Vagina (tissue), 2 donors: ENCODE data around the gene TOR1AIP2.

ENCODE experiments used
- POLR2A ChIP-seq, 2 donors: fragments of 450-650 bp; IDR thresholded peaks; one replicate each; pipeline ENCODE4 v1.6.1; 2017; ENCODE audit warnings: antibody characterized with exemption in 2 of 2, mild to moderate bottlenecking in 2 of 2, moderate library complexity in 2 of 2
- POLR2AphosphoS5 ChIP-seq, 2 donors: sonication (generic); formaldehyde crosslinking; IDR thresholded peaks; one replicate each; pipeline ENCODE4 v1.9.0; 2017; ENCODE audit warnings: antibody characterized with exemption in 2 of 2, mild to moderate bottlenecking in 2 of 2, low read depth in 1 of 2; ENCODE audit not compliant: insufficient read depth in 1 of 2
- TF ChIP-seq, protein P1 (sequence below), 3 experiments: fragments of 450-650 bp in 2 of 3; fragments of 200-600 bp in 1 of 3; sonication (generic) in 1 of 3; IDR thresholded peaks; one replicate each; pipeline ENCODE4 v1.5.1; 2017 to 2019; ENCODE audit warnings: antibody characterized with exemption in 3 of 3, mild to moderate bottlenecking in 2 of 3, moderate library complexity in 2 of 3

DNA sequence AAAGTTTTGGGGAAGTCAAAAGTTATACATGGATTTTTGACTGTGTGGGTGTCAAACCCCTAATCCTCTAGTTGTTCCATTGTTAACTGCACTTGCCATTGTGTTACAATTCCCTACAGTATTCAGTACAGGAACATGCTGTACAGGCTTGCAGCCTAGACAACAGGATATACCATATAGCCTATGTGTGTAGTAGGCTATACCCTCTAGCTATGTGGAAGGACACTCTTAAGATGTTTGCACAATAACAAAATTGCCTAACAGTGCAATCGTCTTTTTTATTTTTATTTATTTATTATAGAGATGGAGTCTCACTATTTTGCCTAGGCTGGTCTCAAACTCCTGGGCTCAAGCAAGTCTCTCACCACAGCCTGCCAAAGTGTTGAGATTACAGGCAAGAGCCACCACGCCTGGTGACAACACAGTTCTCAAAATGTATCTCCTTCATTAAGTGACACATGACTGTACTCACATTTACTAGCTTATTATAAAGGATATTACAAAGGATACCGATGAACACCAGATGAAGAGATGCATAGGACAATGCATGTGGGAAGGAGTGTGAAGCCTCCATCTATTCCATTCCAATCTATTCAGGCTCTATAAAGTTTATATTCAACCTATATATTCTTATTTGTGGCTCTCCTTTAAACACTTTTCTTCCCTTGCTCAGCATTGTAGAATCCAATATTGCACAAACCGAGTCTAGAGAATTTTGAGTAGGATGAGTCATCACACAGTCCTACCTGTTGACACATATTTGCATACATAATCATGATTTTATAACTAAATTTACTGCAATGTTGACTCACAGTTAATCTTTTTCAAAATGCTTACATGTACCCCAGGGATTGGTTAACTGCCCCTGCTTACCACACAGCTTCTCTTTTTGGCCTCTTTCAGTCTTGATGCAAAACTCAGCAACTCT lies 48.6 kb upstream of the TOR1AIP2 start:
- TF ChIP-seq, protein P1, sequence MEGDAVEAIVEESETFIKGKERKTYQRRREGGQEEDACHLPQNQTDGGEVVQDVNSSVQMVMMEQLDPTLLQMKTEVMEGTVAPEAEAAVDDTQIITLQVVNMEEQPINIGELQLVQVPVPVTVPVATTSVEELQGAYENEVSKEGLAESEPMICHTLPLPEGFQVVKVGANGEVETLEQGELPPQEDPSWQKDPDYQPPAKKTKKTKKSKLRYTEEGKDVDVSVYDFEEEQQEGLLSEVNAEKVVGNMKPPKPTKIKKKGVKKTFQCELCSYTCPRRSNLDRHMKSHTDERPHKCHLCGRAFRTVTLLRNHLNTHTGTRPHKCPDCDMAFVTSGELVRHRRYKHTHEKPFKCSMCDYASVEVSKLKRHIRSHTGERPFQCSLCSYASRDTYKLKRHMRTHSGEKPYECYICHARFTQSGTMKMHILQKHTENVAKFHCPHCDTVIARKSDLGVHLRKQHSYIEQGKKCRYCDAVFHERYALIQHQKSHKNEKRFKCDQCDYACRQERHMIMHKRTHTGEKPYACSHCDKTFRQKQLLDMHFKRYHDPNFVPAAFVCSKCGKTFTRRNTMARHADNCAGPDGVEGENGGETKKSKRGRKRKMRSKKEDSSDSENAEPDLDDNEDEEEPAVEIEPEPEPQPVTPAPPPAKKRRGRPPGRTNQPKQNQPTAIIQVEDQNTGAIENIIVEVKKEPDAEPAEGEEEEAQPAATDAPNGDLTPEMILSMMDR (IDR thresholded peaks at IDR 0.05), result no peak
- TF ChIP-seq POLR2AphosphoS5 (IDR thresholded peaks at IDR 0.05; ENCODE audit: insufficient read depth in 1 of 2, low read depth in 1 of 2), result no peak
- TF ChIP-seq POLR2A (IDR thresholded peaks at IDR 0.05), result no peak
